Calu3 (cell line): ENCODE data around the gene RBP3. TPM values are rescaled to one million over a fixed set of nuclear protein-coding genes. Genes with fewer than 3 reads are reported as not detected.

Experiments
- BruUV-seq: library from RNA; stranded (reverse); fragments of 400-500 nt; replicated peaks from 2 replicates; lab custom pipeline; 2021; lab: Mats Ljungman, UMichigan
- CTCF ChIA-PET: fragments of 300-600 bp; sonication (Branson Sonifier 250); formaldehyde crosslinking; loops from one replicate; lab custom pipeline; 2022; ENCODE audit warnings: antibody characterized with exemption; lab: Charles Lee
- DNase-seq: peaks from one replicate; pipeline ENCODE4 v3.0.0; 2022
- H3K27ac Mint-ChIP-seq: one replicate; pipeline ENCODE4 v1.8.0; 2022; ENCODE audit warnings: mixed read lengths; ENCODE audit not compliant: unreplicated experiment
- H3K27me3 Mint-ChIP-seq: one replicate; pipeline ENCODE4 v1.8.0; 2022; ENCODE audit warnings: mixed read lengths; ENCODE audit not compliant: unreplicated experiment
- H3K36me3 Mint-ChIP-seq: one replicate; pipeline ENCODE4 v1.8.0; 2022; ENCODE audit warnings: mild to moderate bottlenecking, moderate library complexity, mixed read lengths; ENCODE audit not compliant: insufficient read depth, unreplicated experiment
- H3K4me1 Mint-ChIP-seq: one replicate; pipeline ENCODE4 v1.8.0; 2022; ENCODE audit warnings: mild to moderate bottlenecking, low read depth, mixed read lengths; ENCODE audit not compliant: unreplicated experiment
- H3K4me3 Mint-ChIP-seq: one replicate; pipeline ENCODE4 v1.8.0; 2022; ENCODE audit warnings: mild to moderate bottlenecking, low read depth, moderate library complexity, mixed read lengths; ENCODE audit not compliant: unreplicated experiment
- H3K9me3 Mint-ChIP-seq: one replicate; pipeline ENCODE4 v1.8.0; 2022; ENCODE audit warnings: low read depth, mixed read lengths; ENCODE audit not compliant: unreplicated experiment
- intact Hi-C: fragments of 100-400 bp; cut with micrococcal nuclease; formaldehyde crosslinking; loops from one replicate; pipeline ENCODE4 v1.10.0; 2022; ENCODE audit not compliant: unreplicated experiment
- total RNA-seq: library from RNA; stranded (reverse); gene quantifications from 2 replicates; pipeline ENCODE4 v1.2.3, GENCODE V29; 2022
- TF ChIP-seq, protein P1 (sequence below): fragments of 200-600 bp; IDR thresholded peaks from one replicate; pipeline ENCODE4 v1.8.0; 2022; ENCODE audit warnings: antibody characterized with exemption; ENCODE audit not compliant: unreplicated experiment

Gene RBP3
- total RNA-seq, 1 experiment from 2014 or later, result not detected

DNA sequence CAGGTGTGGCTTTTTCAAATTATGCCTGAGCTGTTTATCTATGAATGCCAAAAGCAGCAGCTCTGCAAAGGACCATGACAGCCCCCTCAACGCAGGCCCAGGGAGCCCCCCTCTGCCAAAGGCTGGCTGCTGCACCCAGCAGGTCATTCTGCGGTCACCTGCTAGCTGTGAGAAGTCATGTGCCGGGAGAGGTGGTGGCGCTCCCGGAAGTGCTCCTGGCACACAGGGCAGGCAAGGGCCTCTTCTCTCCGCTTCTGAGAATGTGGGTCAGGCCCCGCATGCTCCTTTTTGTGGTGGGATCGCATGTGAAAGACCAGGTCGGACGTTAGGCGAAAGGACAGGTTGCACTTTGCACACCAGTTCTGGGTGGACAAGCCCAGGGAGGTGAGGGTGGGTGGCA lies 19.5 kb downstream of the RBP3 start:
- Mint-ChIP-seq H3K9me3 (no peaks in the 10 kb centered on the region), H3K4me1 (peaks cover 5% of the 10 kb centered on the region), H3K27ac (no peak overlapping the region), H3K36me3 (no peaks in the 10 kb centered on the region), H3K4me3 (no peak overlapping the region), H3K27me3 (no peaks in the 10 kb centered on the region)
- DNase-seq, result no peak
- intact Hi-C loops, result no loop called here
- BruUV-seq, result no TSS peak
- CTCF ChIA-PET, result no interaction called here
- TF ChIP-seq, protein P1, sequence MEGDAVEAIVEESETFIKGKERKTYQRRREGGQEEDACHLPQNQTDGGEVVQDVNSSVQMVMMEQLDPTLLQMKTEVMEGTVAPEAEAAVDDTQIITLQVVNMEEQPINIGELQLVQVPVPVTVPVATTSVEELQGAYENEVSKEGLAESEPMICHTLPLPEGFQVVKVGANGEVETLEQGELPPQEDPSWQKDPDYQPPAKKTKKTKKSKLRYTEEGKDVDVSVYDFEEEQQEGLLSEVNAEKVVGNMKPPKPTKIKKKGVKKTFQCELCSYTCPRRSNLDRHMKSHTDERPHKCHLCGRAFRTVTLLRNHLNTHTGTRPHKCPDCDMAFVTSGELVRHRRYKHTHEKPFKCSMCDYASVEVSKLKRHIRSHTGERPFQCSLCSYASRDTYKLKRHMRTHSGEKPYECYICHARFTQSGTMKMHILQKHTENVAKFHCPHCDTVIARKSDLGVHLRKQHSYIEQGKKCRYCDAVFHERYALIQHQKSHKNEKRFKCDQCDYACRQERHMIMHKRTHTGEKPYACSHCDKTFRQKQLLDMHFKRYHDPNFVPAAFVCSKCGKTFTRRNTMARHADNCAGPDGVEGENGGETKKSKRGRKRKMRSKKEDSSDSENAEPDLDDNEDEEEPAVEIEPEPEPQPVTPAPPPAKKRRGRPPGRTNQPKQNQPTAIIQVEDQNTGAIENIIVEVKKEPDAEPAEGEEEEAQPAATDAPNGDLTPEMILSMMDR, result no peak

DNA sequence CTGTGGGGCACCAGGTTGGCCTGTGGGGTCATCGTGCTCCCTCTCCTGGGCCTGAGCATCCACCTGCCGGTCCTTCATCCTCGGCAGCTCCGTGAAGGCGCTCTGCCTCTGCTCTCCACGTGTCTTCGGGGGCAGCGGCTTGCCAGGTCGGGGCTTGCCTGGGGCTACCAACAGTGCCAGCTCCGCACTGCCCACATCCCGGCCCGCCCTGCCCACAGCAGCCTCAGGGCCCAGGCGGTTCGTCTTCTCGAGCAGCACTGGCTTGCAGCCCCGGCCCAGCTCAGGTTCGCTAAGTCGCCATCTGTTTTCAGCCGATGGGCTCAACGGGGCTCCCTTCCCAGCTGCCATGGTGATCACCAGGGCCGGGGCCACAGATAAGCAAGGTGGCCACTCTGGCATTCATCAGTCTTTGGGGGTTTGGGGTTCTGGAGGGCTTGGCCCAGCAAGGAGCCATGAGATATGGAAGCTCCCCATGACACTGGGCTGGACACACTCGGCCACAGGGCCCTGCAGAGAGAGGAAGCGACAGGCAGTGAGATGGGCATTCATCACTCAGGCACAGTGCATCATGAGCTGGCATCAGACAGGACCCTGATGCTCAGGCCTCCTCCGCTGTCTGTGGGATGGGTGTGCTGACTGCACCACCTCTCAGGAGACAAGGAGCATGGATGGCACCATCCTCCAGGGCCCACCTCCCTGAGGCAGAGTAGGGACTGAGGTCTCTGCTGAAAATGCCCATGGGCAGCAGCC lies 20.4 kb downstream of the RBP3 start:
- intact Hi-C loops, result no loop called here

GRCh38 chr10:47369251-47369894 lies 21.2 kb downstream of the RBP3 start:
- TF ChIP-seq, protein P1, result no peak
- Mint-ChIP-seq H3K4me3 (no peak overlapping the region), H3K36me3 (no peaks in the 10 kb centered on the region), H3K27me3 (no peaks in the 10 kb centered on the region), H3K4me1 (no peaks in the 10 kb centered on the region), H3K27ac (no peak overlapping the region), H3K9me3 (no peaks in the 10 kb centered on the region)
- intact Hi-C loops, result no loop called here
- no peak for DNase-seq
- no TSS peak for BruUV-seq
- CTCF ChIA-PET, result no interaction called here

More for the DNA sequence above, 20.4 kb downstream of the RBP3 start:
- H3K9me3 Mint-ChIP-seq, result no peaks in the 10 kb centered on the region
- H3K27ac Mint-ChIP-seq, result no peak overlapping the region
- no peaks in the 10 kb centered on the region for H3K27me3 Mint-ChIP-seq
- no peak for DNase-seq
- CTCF ChIA-PET, result interaction anchor here (0.5 kb wide), 1 partner anchor 1265 kb away, joined by 4 read pairs; no protein-coding TSS in a partner anchor
- BruUV-seq, result no TSS peak
- H3K4me3 Mint-ChIP-seq, result no peak overlapping the region
- no peaks in the 10 kb centered on the region for H3K36me3 Mint-ChIP-seq
- H3K4me1 Mint-ChIP-seq, result peaks cover 5% of the 10 kb centered on the region
- TF ChIP-seq, protein P1, result no peak

- DNase-seq, result no peak
- no peaks in the 10 kb centered on the region for H3K36me3 Mint-ChIP-seq
- no peak overlapping the region for H3K27ac Mint-ChIP-seq
- BruUV-seq, result no TSS peak
- H3K4me3 Mint-ChIP-seq, result no peak overlapping the region
- H3K27me3 Mint-ChIP-seq, result no peaks in the 10 kb centered on the region
- CTCF ChIA-PET, result no interaction called here
- intact Hi-C loops, result no loop called here
- no peaks in the 10 kb centered on the region for H3K9me3 Mint-ChIP-seq
- TF ChIP-seq, protein P1, result no peak
- no peaks in the 10 kb centered on the region for H3K4me1 Mint-ChIP-seq
Observed at GRCh38 chr10:47370015-47370767, 22.0 kb downstream of the RBP3 start.
